ENCODE measurements around the gene WFIKKN1. TPM values are rescaled to one million over a fixed set of nuclear protein-coding genes. Genes with fewer than 3 reads are reported as not detected.
A peak's percentile ranks its signal among the peaks of the same experiment; 100 is the strongest.

Gene WFIKKN1
- total and polyA plus RNA-seq, 2 of the 13 experiments (the other 11 are each of a cell fraction or from before 2014, with no cell fraction given) = 1.7 to 4.9 TPM

- TF ChIP-seq, protein P1, sequence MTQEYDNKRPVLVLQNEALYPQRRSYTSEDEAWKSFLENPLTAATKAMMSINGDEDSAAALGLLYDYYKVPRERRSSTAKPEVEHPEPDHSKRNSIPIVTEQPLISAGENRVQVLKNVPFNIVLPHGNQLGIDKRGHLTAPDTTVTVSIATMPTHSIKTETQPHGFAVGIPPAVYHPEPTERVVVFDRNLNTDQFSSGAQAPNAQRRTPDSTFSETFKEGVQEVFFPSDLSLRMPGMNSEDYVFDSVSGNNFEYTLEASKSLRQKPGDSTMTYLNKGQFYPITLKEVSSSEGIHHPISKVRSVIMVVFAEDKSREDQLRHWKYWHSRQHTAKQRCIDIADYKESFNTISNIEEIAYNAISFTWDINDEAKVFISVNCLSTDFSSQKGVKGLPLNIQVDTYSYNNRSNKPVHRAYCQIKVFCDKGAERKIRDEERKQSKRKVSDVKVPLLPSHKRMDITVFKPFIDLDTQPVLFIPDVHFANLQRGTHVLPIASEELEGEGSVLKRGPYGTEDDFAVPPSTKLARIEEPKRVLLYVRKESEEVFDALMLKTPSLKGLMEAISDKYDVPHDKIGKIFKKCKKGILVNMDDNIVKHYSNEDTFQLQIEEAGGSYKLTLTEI (CRISPR knock-in tag; conservative IDR thresholded peaks at IDR 0.05) = no peak
- TF ChIP-seq, protein P2, sequence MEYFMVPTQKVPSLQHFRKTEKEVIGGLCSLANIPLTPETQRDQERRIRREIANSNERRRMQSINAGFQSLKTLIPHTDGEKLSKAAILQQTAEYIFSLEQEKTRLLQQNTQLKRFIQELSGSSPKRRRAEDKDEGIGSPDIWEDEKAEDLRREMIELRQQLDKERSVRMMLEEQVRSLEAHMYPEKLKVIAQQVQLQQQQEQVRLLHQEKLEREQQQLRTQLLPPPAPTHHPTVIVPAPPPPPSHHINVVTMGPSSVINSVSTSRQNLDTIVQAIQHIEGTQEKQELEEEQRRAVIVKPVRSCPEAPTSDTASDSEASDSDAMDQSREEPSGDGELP (IDR thresholded peaks at IDR 0.05; ENCODE audit: borderline replicate concordance, low read depth) = no peak
- TF ChIP-seq, protein P3, sequence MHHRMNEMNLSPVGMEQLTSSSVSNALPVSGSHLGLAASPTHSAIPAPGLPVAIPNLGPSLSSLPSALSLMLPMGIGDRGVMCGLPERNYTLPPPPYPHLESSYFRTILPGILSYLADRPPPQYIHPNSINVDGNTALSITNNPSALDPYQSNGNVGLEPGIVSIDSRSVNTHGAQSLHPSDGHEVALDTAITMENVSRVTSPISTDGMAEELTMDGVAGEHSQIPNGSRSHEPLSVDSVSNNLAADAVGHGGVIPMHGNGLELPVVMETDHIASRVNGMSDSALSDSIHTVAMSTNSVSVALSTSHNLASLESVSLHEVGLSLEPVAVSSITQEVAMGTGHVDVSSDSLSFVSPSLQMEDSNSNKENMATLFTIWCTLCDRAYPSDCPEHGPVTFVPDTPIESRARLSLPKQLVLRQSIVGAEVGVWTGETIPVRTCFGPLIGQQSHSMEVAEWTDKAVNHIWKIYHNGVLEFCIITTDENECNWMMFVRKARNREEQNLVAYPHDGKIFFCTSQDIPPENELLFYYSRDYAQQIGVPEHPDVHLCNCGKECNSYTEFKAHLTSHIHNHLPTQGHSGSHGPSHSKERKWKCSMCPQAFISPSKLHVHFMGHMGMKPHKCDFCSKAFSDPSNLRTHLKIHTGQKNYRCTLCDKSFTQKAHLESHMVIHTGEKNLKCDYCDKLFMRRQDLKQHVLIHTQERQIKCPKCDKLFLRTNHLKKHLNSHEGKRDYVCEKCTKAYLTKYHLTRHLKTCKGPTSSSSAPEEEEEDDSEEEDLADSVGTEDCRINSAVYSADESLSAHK (CRISPR knock-in tag; IDR thresholded peaks at IDR 0.05; ENCODE audit: borderline replicate concordance) = no peak
- TF ChIP-seq, protein P4, sequence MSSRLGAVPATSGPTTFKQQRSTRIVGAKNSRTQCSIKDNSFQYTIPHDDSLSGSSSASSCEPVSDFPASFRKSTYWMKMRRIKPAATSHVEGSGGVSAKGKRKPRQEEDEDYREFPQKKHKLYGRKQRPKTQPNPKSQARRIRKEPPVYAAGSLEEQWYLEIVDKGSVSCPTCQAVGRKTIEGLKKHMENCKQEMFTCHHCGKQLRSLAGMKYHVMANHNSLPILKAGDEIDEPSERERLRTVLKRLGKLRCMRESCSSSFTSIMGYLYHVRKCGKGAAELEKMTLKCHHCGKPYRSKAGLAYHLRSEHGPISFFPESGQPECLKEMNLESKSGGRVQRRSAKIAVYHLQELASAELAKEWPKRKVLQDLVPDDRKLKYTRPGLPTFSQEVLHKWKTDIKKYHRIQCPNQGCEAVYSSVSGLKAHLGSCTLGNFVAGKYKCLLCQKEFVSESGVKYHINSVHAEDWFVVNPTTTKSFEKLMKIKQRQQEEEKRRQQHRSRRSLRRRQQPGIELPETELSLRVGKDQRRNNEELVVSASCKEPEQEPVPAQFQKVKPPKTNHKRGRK (CRISPR knock-in tag; IDR thresholded peaks at IDR 0.05) = no peak
- TF ChIP-seq ATF4 (CRISPR knock-in tag; IDR thresholded peaks at IDR 0.05) = no peak
- no peak for TF ChIP-seq IRF1 (CRISPR knock-in tag; IDR thresholded peaks at IDR 0.05; ENCODE audit: low read depth)
- TF ChIP-seq MAX (IDR thresholded peaks at IDR 0.05) = peak; percentile 11; the same call in 1 of the 2 replicates
- no peak for TF ChIP-seq SUZ12 (IDR thresholded peaks at IDR 0.05; ENCODE audit: low read depth, low read length)
- TF ChIP-seq ZNF713 (CRISPR knock-in tag; IDR thresholded peaks at IDR 0.05) = 0 out of 2 replicates have a peak, but pooled peaks have one; percentile 21
- TF ChIP-seq IKZF4 (CRISPR knock-in tag; IDR thresholded peaks at IDR 0.05; ENCODE audit: borderline replicate concordance, low read depth, not compliant biosample characterization) = no peak
- TF ChIP-seq, protein P5, sequence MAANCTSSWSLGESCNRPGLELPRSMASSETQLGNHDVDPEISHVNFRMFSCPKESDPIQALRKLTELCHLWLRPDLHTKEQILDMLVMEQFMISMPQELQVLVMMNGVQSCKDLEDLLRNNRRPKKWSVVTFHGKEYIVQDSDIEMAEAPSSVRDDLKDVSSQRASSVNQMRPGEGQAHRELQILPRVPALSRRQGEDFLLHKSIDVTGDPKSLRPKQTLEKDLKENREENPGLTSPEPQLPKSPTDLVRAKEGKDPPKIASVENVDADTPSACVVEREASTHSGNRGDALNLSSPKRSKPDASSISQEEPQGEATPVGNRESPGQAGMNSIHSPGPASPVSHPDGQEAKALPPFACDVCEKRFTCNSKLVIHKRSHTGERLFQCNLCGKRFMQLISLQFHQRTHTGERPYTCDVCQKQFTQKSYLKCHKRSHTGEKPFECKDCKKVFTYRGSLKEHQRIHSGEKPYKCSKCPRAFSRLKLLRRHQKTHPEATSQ (CRISPR knock-in tag; IDR thresholded peaks at IDR 0.05; ENCODE audit: borderline replicate concordance) = no peak
- TF ChIP-seq ZNF678 (CRISPR knock-in tag; IDR thresholded peaks at IDR 0.05) = no peak
- peak; percentile 58; the same call in 1 of the 2 replicates for TF ChIP-seq SAP130 (CRISPR knock-in tag; IDR thresholded peaks at IDR 0.05; ENCODE audit: low read depth)
- TF ChIP-seq CREM (IDR thresholded peaks at IDR 0.05) = no peak
- no peak for TF ChIP-seq CREM (CRISPR knock-in tag; IDR thresholded peaks at IDR 0.05)
- no peak for TF ChIP-seq ZNF878 (CRISPR knock-in tag; IDR thresholded peaks at IDR 0.05)
Observed at GRCh38 chr16:630815-631405, at the start of gene WFIKKN1 (continued).
